ENCODE data around the gene ADCY7. TPM values are rescaled to one million over a fixed set of nuclear protein-coding genes. Genes with fewer than 3 reads are reported as not detected.

ADCY7 gene
- total RNA-seq, 1 experiment from 2014 or later = 4.0 TPM

- H3K27me3 ChIP-seq (ENCODE audit: insufficient read depth, low read length) = no peaks in the 10 kb centered on the region
- H2AK5ac ChIP-seq (ENCODE audit: insufficient read length, low read length) = no peak overlapping the region
- no peaks in the 10 kb centered on the region for H3K23me2 ChIP-seq (ENCODE audit: insufficient read length, low read depth, low read length, poor library complexity, severe bottlenecking)
- no peak overlapping the region for H4K91ac ChIP-seq (ENCODE audit: insufficient read length, low read depth, low read length)
- Mint-ChIP-seq H3K9me3 (no peaks in the 10 kb centered on the region; a peak in 1 of 5 replicates), H3K4me1 (no peaks in the 10 kb centered on the region), H3K4me3 (no peak overlapping the region), H3K27me3 (ENCODE audit: low read depth) (no peaks in the 10 kb centered on the region), H3K36me3 (ENCODE audit: insufficient read depth in 1 of 3, low read depth in 3 of 3) (peaks cover 18 to 61% (median 51%) of the 10 kb centered on the region in 3 experiments; a peak in 6 of 7 replicates), H3K27ac (no peak overlapping the region)
- no peak overlapping the region for H2BK12ac ChIP-seq (ENCODE audit: insufficient read length, low read depth, low read length)
- DNase-seq = no peak
- H4K5ac ChIP-seq (ENCODE audit: insufficient read length, low read depth, low read length) = no peak overlapping the region
- H3T11ph ChIP-seq (ENCODE audit: low read length) = no peak overlapping the region
- H2BK15ac ChIP-seq (ENCODE audit: low read depth, low read length) = no peak overlapping the region
- no peak overlapping the region for H3K4ac ChIP-seq (ENCODE audit: low read depth, low read length)
- H3K4me2 ChIP-seq (ENCODE audit: insufficient read depth, insufficient read length, low read length) = no peak overlapping the region
- no peak overlapping the region for H2AFZ ChIP-seq (ENCODE audit: low read length)
- H3K14ac ChIP-seq (ENCODE audit: insufficient read depth, low read length) = no peak overlapping the region
- no peaks in the 10 kb centered on the region for H3K79me1 ChIP-seq (ENCODE audit: insufficient read depth, low read depth, low read length, poor library complexity, severe bottlenecking)
- H3K56ac ChIP-seq (ENCODE audit: insufficient read length, low read depth, low read length) = no peak overlapping the region
- H3K18ac ChIP-seq (ENCODE audit: insufficient read length, low read depth, low read length) = no peak overlapping the region
- H2BK20ac ChIP-seq (ENCODE audit: low read depth, low read length, poor library complexity, severe bottlenecking) = no peak overlapping the region
- no peak overlapping the region for H3K27ac ChIP-seq (ENCODE audit: insufficient read length, low read depth, low read length)
- H2BK120ac ChIP-seq (ENCODE audit: low read depth, low read length, poor library complexity, severe bottlenecking) = no peak overlapping the region
- no peak overlapping the region for H3K9ac ChIP-seq (ENCODE audit: extremely low read depth, insufficient read length, low read length)
- no peak for TF ChIP-seq CTCF (conservative IDR thresholded peaks at IDR 0.05)
- H3K9me3 ChIP-seq (ENCODE audit: control insufficient read depth, low read depth, low read length) = no peaks in the 10 kb centered on the region
- no CpG with 5 or more reads among the region's 1 CpG for WGBS (ENCODE audit: extremely low coverage, insufficient read length, low lambda C conversion rate)
- H4K20me1 ChIP-seq (ENCODE audit: control insufficient read depth, insufficient read depth, insufficient read length) = no peaks in the 10 kb centered on the region
- H4K8ac ChIP-seq (replicated peaks; ENCODE audit: insufficient read length, low read depth, low read length) = no peak overlapping the region
- H3K23ac ChIP-seq (ENCODE audit: insufficient read length, low read depth, low read length) = no peak overlapping the region
- no peaks in the 10 kb centered on the region for H3K4me1 ChIP-seq (ENCODE audit: insufficient read depth, low read length)
- H2BK5ac ChIP-seq (ENCODE audit: insufficient read length, low read length) = no peak overlapping the region
- no peaks in the 10 kb centered on the region; the same call in 1 of the 2 replicates for H3K79me2 ChIP-seq (ENCODE audit: insufficient read depth, low read length)
Observed at GRCh38 chr16:50336884-50337283, 70.5 kb downstream of the ADCY7 start.

All from H9 (cell line).